Stomach (tissue), 9 donors: ENCODE measurements around the gene COX17. TPM values are rescaled to one million over a fixed set of nuclear protein-coding genes. Genes with fewer than 3 reads are reported as not detected.

Experiments
- DNase-seq, 2 donors: peaks; one replicate each; pipeline versions ENCODE4 v3.0.0 to v3.0.0-alpha.2; 2013 to 2019
- H3K27ac ChIP-seq, 5 donors: fragments of 200-600 bp in 4 of 5; sonication (generic) in 4 of 5; one replicate each; pipeline ENCODE4 v1.5.1; 2013 to 2019; ENCODE audit warnings: mild to moderate bottlenecking in 1 of 5, moderate library complexity in 1 of 5
- H3K27me3 ChIP-seq, 3 donors: fragments of 200-600 bp; sonication (generic); one replicate each; pipeline ENCODE4 v1.5.1; 2017 to 2019; ENCODE audit warnings: mixed run types in 1 of 3
- H3K36me3 ChIP-seq, 4 donors: fragments of 200-600 bp; sonication (generic); 1 replicate in 3 of 4; 2 replicates in 1 of 4; pipeline ENCODE4 v1.5.1; 2016 to 2019
- H3K4me1 ChIP-seq, 4 donors: fragments of 200-600 bp; sonication (generic); one replicate each; pipeline ENCODE4 v1.5.1; 2016 to 2019
- H3K4me3 ChIP-seq, 4 donors: fragments of 200-600 bp; sonication (generic) in 3 of 4; one replicate each; pipeline ENCODE4 v1.5.1; 2016 to 2019; ENCODE audit warnings: mild to moderate bottlenecking in 1 of 4
- H3K9me3 ChIP-seq, 4 donors: fragments of 200-600 bp; sonication (generic); one replicate each; pipeline ENCODE4 v1.5.1; 2016 to 2019
- EP300 ChIP-seq: sonication (generic); formaldehyde crosslinking; IDR thresholded peaks from one replicate; pipeline ENCODE4 v1.6.1; 2017; ENCODE audit warnings: antibody characterized with exemption
- POLR2A ChIP-seq, 4 donors: fragments of 450-650 bp; IDR thresholded peaks; one replicate each; pipeline ENCODE4 v1.6.1; 2016; ENCODE audit warnings: antibody characterized with exemption in 4 of 4, control low read depth in 2 of 4, mild to moderate bottlenecking in 1 of 4, moderate library complexity in 1 of 4
- POLR2AphosphoS5 ChIP-seq, 3 donors: sonication (generic); formaldehyde crosslinking; IDR thresholded peaks; one replicate each; pipeline ENCODE4 v1.6.1; 2016; ENCODE audit warnings: antibody characterized with exemption in 3 of 3
- WGBS, 5 donors: extraction: QIAGEN DNeasy Blood & Tissue Kit in 3 of 5; methylation state at CpG; one replicate each; pipeline versions ENCODE4 v1.1.5 to v1.1.7; 2013 to 2018; 5-methylcytosine and 5-hydroxymethylcytosine counted together
- intact Hi-C: fragments of 100-400 bp; cut with DNase I; formaldehyde crosslinking; loops from one replicate; pipeline ENCODE4 v1.15.1; 2023; ENCODE audit warnings: low total_unique reads
- polyA plus RNA-seq, 3 donors: library from polyadenylated mRNA; stranded (reverse); fragments of 200-250 nt; gene quantifications; one replicate each; pipeline ENCODE4 v1.2.3, GENCODE V29; 2013
- total RNA-seq, 5 donors: library from RNA; depleted of rRNA; stranded (reverse); fragments of >200 nt; gene quantifications; one replicate each; pipeline versions ENCODE4 v1.1.0 to v1.2.3, GENCODE V29; 2014 to 2016
- TF ChIP-seq, protein P1 (sequence below), 7 experiments: fragments of 450-650 bp in 4 of 7; fragments of 200-600 bp in 3 of 7; sonication (generic) in 3 of 7; IDR thresholded peaks; one replicate each; pipeline ENCODE4 v1.5.1; 2016 to 2019; ENCODE audit warnings: antibody characterized with exemption in 7 of 7, control low read depth in 2 of 7, mild to moderate bottlenecking in 1 of 7
- donor health status: healthy with polysubstance abuse.
- donor health status: Bipolar disorder and iron deficiency.
- donor health status: healthy.

The COX17 gene
- total and polyA plus RNA-seq, 8 donors, result 28.6 to 184 (median 57.5) TPM

DNA sequence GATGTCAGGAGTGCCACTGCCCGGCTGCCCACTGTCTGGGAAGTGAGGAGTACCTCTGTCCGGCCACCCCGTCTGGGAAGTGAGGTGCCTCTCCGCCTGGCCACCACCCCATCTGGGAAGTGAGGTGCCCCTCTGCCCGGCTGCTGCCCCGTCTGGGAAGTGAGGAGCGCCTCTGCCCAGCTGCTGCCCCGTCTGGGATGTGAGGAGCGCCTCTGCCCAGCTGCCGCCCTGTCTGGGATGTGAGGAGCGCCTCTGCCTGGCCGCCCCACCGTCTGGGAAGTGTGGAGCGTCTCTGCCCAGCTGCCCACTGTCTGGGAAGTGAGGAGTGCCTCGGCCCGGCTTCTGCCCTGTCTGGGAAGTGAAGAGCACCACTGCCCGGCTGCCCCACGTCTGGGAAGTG is 3.3 kb downstream of the COX17 start:
- DNase-seq, result no peak
- Histone ChIP-seq H3K4me3 (no peak overlapping the region), H3K9me3 (no peaks in the 10 kb centered on the region), H3K27ac (peak overlapping the region in 1 of 5 donors; percentile 3), H3K27me3 (no peaks in the 10 kb centered on the region), H3K4me1 (peaks cover 17 to 35% (median 27%) of the 10 kb centered on the region in 4 donors), H3K36me3 (peaks cover 16 to 63% (median 58%) of the 10 kb centered on the region in 4 donors)
- TF ChIP-seq EP300 (no peak), POLR2A (IDR thresholded peaks at IDR 0.05) (no peak), POLR2AphosphoS5 (IDR thresholded peaks at IDR 0.05) (no peak)
- TF ChIP-seq, protein P1, sequence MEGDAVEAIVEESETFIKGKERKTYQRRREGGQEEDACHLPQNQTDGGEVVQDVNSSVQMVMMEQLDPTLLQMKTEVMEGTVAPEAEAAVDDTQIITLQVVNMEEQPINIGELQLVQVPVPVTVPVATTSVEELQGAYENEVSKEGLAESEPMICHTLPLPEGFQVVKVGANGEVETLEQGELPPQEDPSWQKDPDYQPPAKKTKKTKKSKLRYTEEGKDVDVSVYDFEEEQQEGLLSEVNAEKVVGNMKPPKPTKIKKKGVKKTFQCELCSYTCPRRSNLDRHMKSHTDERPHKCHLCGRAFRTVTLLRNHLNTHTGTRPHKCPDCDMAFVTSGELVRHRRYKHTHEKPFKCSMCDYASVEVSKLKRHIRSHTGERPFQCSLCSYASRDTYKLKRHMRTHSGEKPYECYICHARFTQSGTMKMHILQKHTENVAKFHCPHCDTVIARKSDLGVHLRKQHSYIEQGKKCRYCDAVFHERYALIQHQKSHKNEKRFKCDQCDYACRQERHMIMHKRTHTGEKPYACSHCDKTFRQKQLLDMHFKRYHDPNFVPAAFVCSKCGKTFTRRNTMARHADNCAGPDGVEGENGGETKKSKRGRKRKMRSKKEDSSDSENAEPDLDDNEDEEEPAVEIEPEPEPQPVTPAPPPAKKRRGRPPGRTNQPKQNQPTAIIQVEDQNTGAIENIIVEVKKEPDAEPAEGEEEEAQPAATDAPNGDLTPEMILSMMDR (IDR thresholded peaks at IDR 0.05), result no peak
- WGBS, 5 donors, result 88 to 98% (median 92%) methylated on average over 13 to 18 of the region's 18 CpGs
- intact Hi-C loops, result no loop called here

DNA sequence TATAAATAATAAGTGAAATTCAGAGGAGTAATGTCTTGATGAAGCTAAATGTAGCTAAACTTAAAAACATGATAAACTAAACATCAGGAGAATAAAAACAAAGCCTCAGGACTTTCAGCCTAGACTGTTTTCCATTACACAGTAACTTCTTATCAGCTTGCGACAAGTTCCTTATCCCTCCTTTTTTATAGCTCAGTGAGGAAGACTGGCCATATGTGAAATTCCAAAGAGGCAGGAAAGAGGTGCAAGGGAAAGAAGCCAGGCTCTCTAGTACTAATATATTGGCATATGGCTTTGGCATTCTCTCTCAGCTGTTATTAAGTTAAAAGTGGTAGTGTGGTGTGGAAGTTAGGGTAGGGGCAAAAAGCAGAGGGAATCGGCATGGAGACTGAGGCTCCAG is 4.4 kb downstream of the COX17 start:
- TF ChIP-seq POLR2AphosphoS5 (IDR thresholded peaks at IDR 0.05) (no peak), POLR2A (IDR thresholded peaks at IDR 0.05) (no peak), EP300 (no peak)
- TF ChIP-seq, protein P1 (IDR thresholded peaks at IDR 0.05), result no peak
- peaks cover 16 to 74% (median 69%) of the 10 kb centered on the region in 4 donors for H3K36me3 ChIP-seq

DNA sequence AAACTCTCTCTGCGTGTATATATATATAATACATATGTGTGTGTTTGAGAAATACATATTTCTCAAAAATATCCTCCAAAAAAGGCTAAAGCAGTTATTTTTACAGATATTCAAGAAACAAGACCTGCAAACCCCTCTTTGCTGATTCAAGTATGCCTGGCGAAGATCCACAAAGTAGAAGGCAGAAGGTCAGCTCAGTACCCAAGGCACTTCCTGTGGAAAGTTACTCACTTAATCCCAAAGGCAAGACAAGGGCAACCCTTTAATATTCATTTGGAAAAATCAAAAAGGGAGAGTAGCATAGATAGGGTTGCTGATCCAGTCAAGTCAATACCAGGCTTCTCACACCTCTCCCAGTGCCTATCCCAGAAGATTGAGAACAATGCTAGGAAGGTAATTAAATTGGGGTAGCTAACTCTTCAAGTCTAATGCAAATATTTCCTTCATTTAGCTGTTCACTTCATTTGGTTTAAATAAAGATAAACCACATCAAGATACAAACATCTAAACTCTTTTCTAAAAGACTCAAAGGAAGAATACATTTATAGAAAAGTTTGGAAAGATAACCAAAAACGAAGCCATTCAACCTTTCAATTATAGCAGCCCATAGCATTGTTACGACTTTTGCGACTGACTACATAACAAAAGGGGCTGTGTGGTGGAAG is 7.2 kb downstream of the COX17 start:
- H3K36me3 ChIP-seq, result peaks cover 16 to 80% (median 74%) of the 10 kb centered on the region in 4 donors
- DNase-seq, result no peak
- H3K27ac ChIP-seq, result peak overlapping the region in 2 of 5 donors; percentile 4 to 48

More for the DNA sequence above, 4.4 kb downstream of the COX17 start:
- Histone ChIP-seq H3K9me3 (no peaks in the 10 kb centered on the region), H3K27ac (peak overlapping the region in 2 of 5 donors; percentile 3 to 7), H3K27me3 (no peaks in the 10 kb centered on the region), H3K4me1 (peaks cover 15 to 32% (median 24%) of the 10 kb centered on the region in 4 donors), H3K4me3 (no peak overlapping the region)
- 63 to 75% (median 67%) methylated on average over 2 of the region's 2 CpGs for WGBS, 5 donors
- intact Hi-C loops, result no loop called here
- DNase-seq, result no peak

DNA sequence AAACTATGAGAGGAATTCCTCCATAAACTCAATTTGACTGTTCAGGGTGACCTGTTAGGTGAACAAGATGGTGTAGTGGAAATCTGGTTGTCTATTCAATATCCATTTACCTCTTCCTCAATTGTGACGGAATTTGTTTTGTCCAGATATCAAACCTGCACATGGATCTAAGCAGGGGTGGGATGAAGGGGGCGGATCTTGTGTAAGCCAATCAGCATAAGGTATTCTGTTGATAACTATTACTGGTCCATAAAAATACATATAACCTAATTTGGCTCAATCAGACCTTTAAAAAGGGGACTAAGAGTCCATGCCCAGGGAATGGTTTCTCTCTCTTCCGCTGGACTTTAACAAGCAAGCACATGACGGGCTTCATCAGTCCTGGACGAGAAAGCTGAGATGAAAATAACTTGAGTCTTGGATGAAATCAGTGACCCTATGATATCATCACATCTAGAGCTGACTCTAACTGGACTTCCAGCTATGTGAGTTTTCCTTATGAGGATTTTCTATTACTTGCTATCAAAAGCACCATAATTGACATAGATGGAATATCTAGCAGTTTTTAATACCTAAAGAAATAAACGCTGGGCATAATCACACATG is 11.1 kb downstream of the COX17 start:
- Histone ChIP-seq H3K4me1 (peaks cover 0 to 43% (median 17%) of the 10 kb centered on the region in 4 donors), H3K36me3 (peaks cover 0 to 47% (median 34%) of the 10 kb centered on the region in 4 donors)
- no peak for DNase-seq

More for the DNA sequence above, 7.2 kb downstream of the COX17 start:
- no peak for TF ChIP-seq EP300
- no peak for TF ChIP-seq POLR2AphosphoS5 (IDR thresholded peaks at IDR 0.05)
- no peak for TF ChIP-seq POLR2A (IDR thresholded peaks at IDR 0.05)
- peaks cover 0 to 21% (median 7%) of the 10 kb centered on the region in 4 donors for H3K4me1 ChIP-seq
- 87 to 92% (median 91%) methylated on average over 5 of the region's 5 CpGs for WGBS, 5 donors
- H3K27me3 ChIP-seq, result no peaks in the 10 kb centered on the region
- intact Hi-C loops, result no loop called here
- no peaks in the 10 kb centered on the region for H3K9me3 ChIP-seq
- H3K4me3 ChIP-seq, result no peak overlapping the region

More for the DNA sequence above, 11.1 kb downstream of the COX17 start:
- TF ChIP-seq, protein P1 (IDR thresholded peaks at IDR 0.05), result no peak
- TF ChIP-seq EP300 (no peak), POLR2AphosphoS5 (IDR thresholded peaks at IDR 0.05) (no peak), POLR2A (IDR thresholded peaks at IDR 0.05) (no peak)
- H3K4me3 ChIP-seq, result no peak overlapping the region
- no peaks in the 10 kb centered on the region for H3K27me3 ChIP-seq
- 83 to 94% (median 91%) methylated on average over 6 of the region's 6 CpGs for WGBS, 5 donors
- intact Hi-C loops, result no loop called here
- H3K9me3 ChIP-seq, result no peaks in the 10 kb centered on the region
- no peak overlapping the region for H3K27ac ChIP-seq
